ENCODE measurements around the gene CLDN4.

The CLDN4 gene

DNA sequence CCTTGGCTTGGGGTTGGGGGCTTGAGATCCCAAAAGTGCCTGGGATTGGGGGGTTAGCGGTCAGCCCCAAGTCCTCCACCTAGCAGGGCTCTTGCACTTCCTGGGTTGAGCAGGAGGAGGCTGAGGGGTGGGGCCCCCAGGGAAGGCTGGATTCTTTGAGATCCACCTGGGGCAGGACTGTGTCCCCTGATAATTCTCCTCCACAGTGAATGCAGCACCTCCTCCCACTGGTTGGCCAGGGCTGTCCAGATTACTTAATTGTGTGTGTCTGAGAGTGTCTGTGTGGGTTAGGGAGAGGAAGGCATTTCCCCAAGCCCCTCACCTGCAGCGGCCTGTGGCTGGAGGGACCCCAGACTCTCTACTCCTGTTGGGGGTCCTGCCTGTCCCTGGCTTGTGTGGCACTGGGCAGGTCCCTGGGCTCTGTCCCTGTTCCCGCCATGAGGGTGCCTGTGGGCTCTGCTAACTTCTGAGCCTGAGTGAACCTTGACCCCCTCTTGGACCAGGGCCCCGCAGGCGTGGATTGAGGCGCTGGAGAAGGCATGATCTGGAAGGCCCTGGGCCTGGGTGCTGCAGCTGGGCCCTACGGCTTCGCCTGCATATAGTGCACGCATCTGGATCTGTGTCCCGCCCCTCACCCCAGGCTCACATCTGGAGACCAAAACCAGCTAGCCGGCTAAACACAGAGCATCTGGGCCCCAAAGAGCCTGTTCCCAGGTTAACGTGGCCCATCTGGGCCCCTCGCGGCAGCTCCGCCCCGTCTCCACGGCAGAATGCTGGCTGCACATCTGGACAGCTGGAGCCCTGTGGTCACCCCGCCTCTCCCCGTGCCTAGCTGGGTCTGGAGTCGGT is 40.6 kb downstream of the CLDN4 start:
- no peak overlapping the region for H3K9ac ChIP-seq (ENCODE audit: low read length)
- H2BK120ac ChIP-seq (ENCODE audit: insufficient read depth, low read length, poor library complexity): no peak overlapping the region
- peak; percentile 30 to 33 for DNase-seq
- H2BK12ac ChIP-seq (ENCODE audit: low read length): no peak overlapping the region
- no CpG with 5 or more reads among the region's 20 CpGs for WGBS (ENCODE audit: extremely low coverage, insufficient coverage, insufficient read length)
- no peak overlapping the region for H3K4me3 ChIP-seq (ENCODE audit: low read depth, low read length)
- H3K18ac ChIP-seq (ENCODE audit: low read length): no peak overlapping the region
- H4K8ac ChIP-seq (ENCODE audit: low read depth, low read length): no peak overlapping the region
- H3K14ac ChIP-seq (ENCODE audit: low read length): no peak overlapping the region
- no peaks in the 10 kb centered on the region for H3K4me1 ChIP-seq (ENCODE audit: control insufficient read depth in 1 of 2, insufficient read depth in 2 of 2, low read length in 2 of 2)
- H3K79me1 ChIP-seq (ENCODE audit: low read length): no peaks in the 10 kb centered on the region
- H2AFZ ChIP-seq (ENCODE audit: insufficient read depth, low read length, poor library complexity): no peak overlapping the region
- no peak overlapping the region for H2BK5ac ChIP-seq (ENCODE audit: low read depth, low read length, poor library complexity)
- H4K91ac ChIP-seq (ENCODE audit: low read depth, low read length): no peak overlapping the region
- H3K23ac ChIP-seq (ENCODE audit: low read length): no peak overlapping the region
- H3K4me2 ChIP-seq (ENCODE audit: low read length): no peak overlapping the region
- no peaks in the 10 kb centered on the region for H3K27me3 ChIP-seq (ENCODE audit: insufficient read depth, low read length)
- H2AK5ac ChIP-seq (ENCODE audit: low read length): no peak overlapping the region
- H3K27ac ChIP-seq (ENCODE audit: low read depth, low read length): no peak overlapping the region
- no peaks in the 10 kb centered on the region for H3K36me3 ChIP-seq (ENCODE audit: control insufficient read depth in 1 of 2, insufficient read depth in 2 of 2, low read length in 2 of 2)
- H3K9me3 ChIP-seq (ENCODE audit: insufficient read depth, low read depth, low read length): peaks cover 4% of the 10 kb centered on the region
- no peaks in the 10 kb centered on the region for H3K79me2 ChIP-seq (ENCODE audit: control insufficient read depth, insufficient read depth, low read length, poor library complexity)
- no peak overlapping the region for H4K12ac ChIP-seq (ENCODE audit: low read depth, low read length)
- no peak overlapping the region for H3K4ac ChIP-seq (ENCODE audit: low read depth, low read length)

DNA sequence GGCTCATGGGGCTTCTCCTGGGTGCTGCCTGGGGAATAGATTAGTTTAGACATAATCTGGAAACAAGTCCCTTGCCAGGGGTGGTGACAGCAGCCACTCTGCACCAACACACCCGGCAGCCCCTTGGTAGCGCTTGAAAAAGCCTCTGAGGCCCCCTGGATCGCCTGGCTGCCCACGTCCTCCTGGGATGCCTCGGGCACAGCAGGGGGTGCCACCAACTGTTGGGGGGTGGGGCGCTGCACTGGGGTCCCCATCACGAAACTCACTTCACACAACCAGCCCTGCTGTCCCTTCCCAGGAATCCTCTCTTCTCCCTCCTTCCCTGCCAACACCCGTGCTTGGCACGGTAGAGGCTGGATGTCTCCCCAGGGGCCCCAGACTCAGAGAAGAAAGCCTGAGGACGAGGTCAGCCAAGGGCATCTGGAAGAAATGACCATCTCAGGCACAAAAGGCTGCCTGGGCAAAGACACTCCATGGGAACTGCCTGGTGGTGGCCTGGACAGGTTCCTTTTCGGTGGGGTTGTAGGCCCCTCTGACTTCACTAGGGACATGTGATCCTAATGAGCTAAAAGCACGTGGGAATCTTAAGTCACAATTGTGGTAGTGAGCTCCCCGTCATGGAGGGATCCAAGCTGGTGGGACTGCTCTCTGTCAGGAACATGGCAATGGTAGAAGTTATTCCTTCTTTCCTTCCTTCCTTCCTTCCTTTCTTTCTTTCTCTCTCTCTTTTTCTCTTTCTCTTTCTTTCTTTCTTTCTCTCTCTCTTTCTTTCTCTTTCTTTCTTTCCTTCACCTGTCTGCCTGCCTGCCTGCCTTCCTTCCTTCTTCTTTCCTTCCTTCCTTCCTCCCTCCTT is 41.5 kb downstream of the CLDN4 start:
- Histone ChIP-seq H4K91ac (ENCODE audit: low read depth, low read length) (no peak overlapping the region), H3K9ac (ENCODE audit: low read length) (no peak overlapping the region), H2BK12ac (ENCODE audit: low read length) (no peak overlapping the region), H3K4ac (ENCODE audit: low read depth, low read length) (no peak overlapping the region), H3K4me3 (ENCODE audit: low read depth, low read length) (no peak overlapping the region), H3K14ac (ENCODE audit: low read length) (no peak overlapping the region), H3K4me2 (ENCODE audit: low read length) (no peak overlapping the region), H3K36me3 (ENCODE audit: control insufficient read depth in 1 of 2, insufficient read depth in 2 of 2, low read length in 2 of 2) (no peaks in the 10 kb centered on the region), H3K9me3 (ENCODE audit: insufficient read depth, low read depth, low read length) (peaks cover 4% of the 10 kb centered on the region), H3K79me2 (ENCODE audit: control insufficient read depth, insufficient read depth, low read length, poor library complexity) (no peaks in the 10 kb centered on the region), H2BK5ac (ENCODE audit: low read depth, low read length, poor library complexity) (no peak overlapping the region), H3K27ac (ENCODE audit: low read depth, low read length) (no peak overlapping the region), H2AFZ (ENCODE audit: insufficient read depth, low read length, poor library complexity) (no peak overlapping the region), H3K23ac (ENCODE audit: low read length) (no peak overlapping the region), H3K27me3 (ENCODE audit: insufficient read depth, low read length) (no peaks in the 10 kb centered on the region), H4K12ac (ENCODE audit: low read depth, low read length) (no peak overlapping the region), H3K79me1 (ENCODE audit: low read length) (no peaks in the 10 kb centered on the region), H3K4me1 (ENCODE audit: control insufficient read depth in 1 of 2, insufficient read depth in 2 of 2, low read length in 2 of 2) (no peaks in the 10 kb centered on the region), H2BK120ac (ENCODE audit: insufficient read depth, low read length, poor library complexity) (no peak overlapping the region), H4K8ac (ENCODE audit: low read depth, low read length) (no peak overlapping the region), H2AK5ac (ENCODE audit: low read length) (no peak overlapping the region), H3K18ac (ENCODE audit: low read length) (no peak overlapping the region)
- no peak for DNase-seq
- no CpG with 5 or more reads among the region's 13 CpGs for WGBS (ENCODE audit: extremely low coverage, insufficient coverage, insufficient read length)

DNA sequence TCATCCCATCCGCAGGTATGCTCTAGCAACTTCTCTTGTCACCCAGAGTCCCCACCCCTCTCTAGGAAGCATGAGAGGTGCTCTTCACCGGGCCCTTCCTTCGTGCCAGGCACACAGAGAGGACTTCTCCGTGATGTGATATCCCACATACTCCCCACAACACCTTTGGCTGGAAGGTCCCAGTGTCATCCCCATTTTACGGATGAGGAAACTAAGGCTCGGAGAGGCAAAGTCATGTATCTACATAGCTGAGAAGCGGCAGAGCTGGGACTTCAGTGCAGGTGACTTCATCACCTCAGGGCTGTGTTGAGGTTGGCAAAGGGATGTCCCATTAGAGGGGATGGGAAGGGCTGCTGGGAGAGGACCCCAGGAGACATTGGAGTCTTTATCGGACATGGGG is 45.6 kb downstream of the CLDN4 start:
- Histone ChIP-seq H3K18ac (ENCODE audit: low read length) (no peak overlapping the region), H2BK120ac (ENCODE audit: insufficient read depth, low read length, poor library complexity) (no peak overlapping the region), H3K4me1 (ENCODE audit: control insufficient read depth in 1 of 2, insufficient read depth in 2 of 2, low read length in 2 of 2) (peaks cover 12 to 16% of the 10 kb centered on the region in 2 experiments), H2BK12ac (ENCODE audit: low read length) (no peak overlapping the region), H3K36me3 (ENCODE audit: control insufficient read depth in 1 of 2, insufficient read depth in 2 of 2, low read length in 2 of 2) (no peaks in the 10 kb centered on the region), H3K79me1 (ENCODE audit: low read length) (no peaks in the 10 kb centered on the region), H3K14ac (ENCODE audit: low read length) (no peak overlapping the region), H3K27me3 (ENCODE audit: insufficient read depth, low read length) (no peaks in the 10 kb centered on the region), H3K4ac (ENCODE audit: low read depth, low read length) (no peak overlapping the region), H3K27ac (ENCODE audit: low read depth, low read length) (no peak overlapping the region), H3K23ac (ENCODE audit: low read length) (no peak overlapping the region), H2BK5ac (ENCODE audit: low read depth, low read length, poor library complexity) (no peak overlapping the region), H3K79me2 (ENCODE audit: control insufficient read depth, insufficient read depth, low read length, poor library complexity) (no peaks in the 10 kb centered on the region), H3K9me3 (ENCODE audit: insufficient read depth, low read depth, low read length) (peaks cover 4% of the 10 kb centered on the region), H2AFZ (ENCODE audit: insufficient read depth, low read length, poor library complexity) (no peak overlapping the region), H4K91ac (ENCODE audit: low read depth, low read length) (no peak overlapping the region), H4K12ac (ENCODE audit: low read depth, low read length) (no peak overlapping the region), H3K4me2 (ENCODE audit: low read length) (no peak overlapping the region), H3K9ac (ENCODE audit: low read length) (no peak overlapping the region), H3K4me3 (ENCODE audit: low read depth, low read length) (no peak overlapping the region), H4K8ac (ENCODE audit: low read depth, low read length) (no peak overlapping the region), H2AK5ac (ENCODE audit: low read length) (no peak overlapping the region)
- no peak for DNase-seq
- no CpG with 5 or more reads among the region's 8 CpGs for WGBS (ENCODE audit: extremely low coverage, insufficient coverage, insufficient read length)

DNA sequence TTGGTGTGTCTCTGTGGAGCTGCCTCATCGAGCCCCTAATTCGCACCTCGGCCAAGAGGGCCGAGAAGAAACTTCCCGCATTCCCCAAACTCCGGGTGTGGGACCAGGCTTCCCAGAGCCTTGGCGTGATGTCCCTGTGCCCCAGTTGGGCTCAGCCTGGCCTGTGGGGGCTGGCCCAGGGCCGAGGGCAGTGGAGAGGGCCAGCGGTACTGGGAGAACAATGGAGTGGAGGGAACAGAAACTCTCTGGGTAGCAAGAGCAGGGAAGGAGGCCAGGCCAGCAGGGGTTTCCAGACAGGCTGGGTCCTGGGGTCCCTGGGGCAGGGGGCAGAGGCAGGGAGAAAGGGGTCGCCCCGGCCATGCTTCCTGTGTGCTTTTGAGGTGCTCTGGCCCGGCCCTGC is 46.2 kb downstream of the CLDN4 start:
- H3K27me3 ChIP-seq (ENCODE audit: insufficient read depth, low read length): no peaks in the 10 kb centered on the region
- no peaks in the 10 kb centered on the region for H3K79me2 ChIP-seq (ENCODE audit: control insufficient read depth, insufficient read depth, low read length, poor library complexity)
- no CpG with 5 or more reads among the region's 12 CpGs for WGBS (ENCODE audit: extremely low coverage, insufficient coverage, insufficient read length)

More for the DNA sequence above, 46.2 kb downstream of the CLDN4 start:
- no peak overlapping the region for H2AK5ac ChIP-seq (ENCODE audit: low read length)
- no peak overlapping the region for H3K4me3 ChIP-seq (ENCODE audit: low read depth, low read length)
- DNase-seq: no peak
- peaks cover 1% of the 10 kb centered on the region for H3K9me3 ChIP-seq (ENCODE audit: insufficient read depth, low read depth, low read length)
- no peak overlapping the region for H3K27ac ChIP-seq (ENCODE audit: low read depth, low read length)
- H3K79me1 ChIP-seq (ENCODE audit: low read length): no peaks in the 10 kb centered on the region
- H4K12ac ChIP-seq (ENCODE audit: low read depth, low read length): no peak overlapping the region
- H2BK120ac ChIP-seq (ENCODE audit: insufficient read depth, low read length, poor library complexity): peak overlapping the region; percentile 38
- no peak overlapping the region for H2BK12ac ChIP-seq (ENCODE audit: low read length)
- H3K18ac ChIP-seq (ENCODE audit: low read length): no peak overlapping the region
- no peak overlapping the region for H3K4ac ChIP-seq (ENCODE audit: low read depth, low read length)
- no peak overlapping the region for H2AFZ ChIP-seq (ENCODE audit: insufficient read depth, low read length, poor library complexity)
- H3K36me3 ChIP-seq (ENCODE audit: control insufficient read depth in 1 of 2, insufficient read depth in 2 of 2, low read length in 2 of 2): no peaks in the 10 kb centered on the region
- no peak overlapping the region for H2BK5ac ChIP-seq (ENCODE audit: low read depth, low read length, poor library complexity)
- H3K23ac ChIP-seq (ENCODE audit: low read length): no peak overlapping the region
- H3K4me1 ChIP-seq (ENCODE audit: control insufficient read depth in 1 of 2, insufficient read depth in 2 of 2, low read length in 2 of 2): peaks cover 12 to 21% of the 10 kb centered on the region in 2 experiments
- H4K91ac ChIP-seq (ENCODE audit: low read depth, low read length): no peak overlapping the region
- H3K9ac ChIP-seq (ENCODE audit: low read length): no peak overlapping the region
- H3K14ac ChIP-seq (ENCODE audit: low read length): no peak overlapping the region
- no peak overlapping the region for H3K4me2 ChIP-seq (ENCODE audit: low read length)
- H4K8ac ChIP-seq (ENCODE audit: low read depth, low read length): no peak overlapping the region
